ENCODE data around the gene KLHL36.
A peak's percentile ranks its signal among the peaks of the same experiment; 100 is the strongest.
"Not testable (repeated sequence)": the region's sequence is repeated elsewhere in the genome, so short reads cannot be mapped to it uniquely, and the experiment has no call there.

Gene KLHL36

DNA sequence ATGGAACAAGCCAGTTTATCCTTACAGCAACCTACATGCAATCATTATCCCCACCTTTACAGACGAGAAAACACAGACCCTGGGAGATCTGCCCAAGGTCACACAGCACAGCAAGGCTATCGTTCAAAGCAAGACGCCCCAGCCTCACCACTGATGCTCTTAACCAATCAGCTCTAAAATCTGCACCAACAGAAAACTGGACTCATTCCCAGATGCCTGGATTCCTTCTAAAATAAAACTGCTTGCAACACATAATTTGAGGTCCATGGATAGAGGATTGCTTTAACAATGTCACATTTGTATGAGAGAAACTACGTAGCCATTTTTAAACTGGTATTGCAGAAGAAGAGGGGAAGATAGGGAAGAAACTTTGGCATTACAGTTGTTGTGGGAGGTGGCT lies 37.3 kb upstream of the KLHL36 start:
- no peaks in the 10 kb centered on the region for H3K27me3 Mint-ChIP-seq
- DNase-seq, result no peak

GRCh38 chr16:84612686-84613085 lies 35.6 kb upstream of the KLHL36 start:
- Mint-ChIP-seq H3K4me1 (ENCODE audit: low read depth) (peaks cover 84% of the 10 kb centered on the region), H3K4me3 (no peak overlapping the region), H3K36me3 (ENCODE audit: low read depth) (peaks cover 96% of the 10 kb centered on the region), H3K9me3 (no peaks in the 10 kb centered on the region), H3K27ac (peak overlapping the region; percentile 85), H3K27me3 (no peaks in the 10 kb centered on the region)
- DNase-seq, result no peak

More for the DNA sequence above, 37.3 kb upstream of the KLHL36 start:
- H3K4me1 Mint-ChIP-seq (ENCODE audit: low read depth), result peaks cover 96% of the 10 kb centered on the region
- no peaks in the 10 kb centered on the region for H3K9me3 Mint-ChIP-seq
- peak overlapping the region; percentile 84 for H3K27ac Mint-ChIP-seq
- H3K4me3 Mint-ChIP-seq, result no peak overlapping the region
- H3K36me3 Mint-ChIP-seq (ENCODE audit: low read depth), result peaks cover 99% of the 10 kb centered on the region

DNA sequence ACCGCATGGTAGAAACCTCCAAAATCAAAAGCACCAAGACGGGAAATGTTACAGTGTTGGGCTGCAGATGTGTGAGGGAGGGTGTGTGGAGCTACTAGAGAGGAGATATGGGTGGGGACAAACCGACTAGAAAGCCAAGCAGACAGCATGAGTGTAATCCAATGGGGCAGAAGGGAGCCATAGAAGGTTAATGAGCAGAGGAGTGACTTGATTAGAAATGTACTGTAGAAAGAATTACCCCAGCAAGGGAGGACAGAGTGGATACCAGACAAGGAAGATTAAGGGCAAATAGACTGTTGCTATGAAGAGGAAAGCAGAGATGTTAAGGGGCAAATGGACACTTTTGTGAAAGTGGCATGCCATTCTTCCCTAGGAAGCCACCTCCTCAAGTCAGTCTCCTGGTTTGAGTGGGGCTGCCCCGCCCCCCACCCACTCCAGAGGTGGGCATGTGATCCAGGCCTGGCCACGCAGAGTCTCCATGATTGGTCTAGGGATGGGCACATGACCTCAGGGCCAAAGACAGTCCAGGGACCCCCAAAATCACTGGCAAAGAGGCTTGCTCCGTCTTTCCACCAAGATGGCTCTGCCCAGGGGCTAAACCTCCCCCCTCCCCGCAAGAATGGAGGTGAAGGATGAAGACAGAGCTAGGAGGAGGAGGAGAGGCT lies 34.8 kb upstream of the KLHL36 start:
- Mint-ChIP-seq H3K36me3 (ENCODE audit: low read depth) (peaks cover 87% of the 10 kb centered on the region), H3K9me3 (no peaks in the 10 kb centered on the region), H3K4me3 (peak overlapping the region; percentile 97), H3K4me1 (ENCODE audit: low read depth) (peaks cover 75% of the 10 kb centered on the region), H3K27ac (peak overlapping the region; percentile 85), H3K27me3 (no peaks in the 10 kb centered on the region)
- no peak for DNase-seq

DNA sequence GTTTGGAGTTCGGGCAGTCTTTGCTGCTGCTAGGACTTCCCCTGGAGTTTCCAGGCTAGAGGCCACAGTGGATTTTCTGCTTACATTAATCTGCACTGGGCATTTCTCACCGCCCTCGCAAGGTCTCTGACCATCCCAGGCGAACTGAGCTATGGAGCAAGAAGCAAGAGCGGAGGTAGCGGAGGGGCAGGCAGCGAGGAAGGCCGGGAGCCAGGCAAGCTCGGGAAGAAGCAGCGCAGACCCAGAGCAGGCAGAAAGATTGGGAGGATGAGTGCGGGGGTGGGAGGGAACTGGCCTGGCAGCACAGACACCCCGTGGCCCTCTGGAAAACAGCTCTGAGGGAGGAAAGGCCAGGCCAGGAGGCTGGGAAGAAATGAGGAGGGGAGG lies 34.2 kb upstream of the KLHL36 start:
- H3K4me3 Mint-ChIP-seq, result peak overlapping the region; percentile 97

GRCh38 chr16:84614623-84614967 lies 33.7 kb upstream of the KLHL36 start:
- Mint-ChIP-seq H3K27ac (peak overlapping the region; percentile 85), H3K36me3 (ENCODE audit: low read depth) (peaks cover 77% of the 10 kb centered on the region), H3K4me1 (ENCODE audit: low read depth) (peaks cover 69% of the 10 kb centered on the region), H3K4me3 (peak overlapping the region; percentile 97), H3K27me3 (no peaks in the 10 kb centered on the region), H3K9me3 (no peaks in the 10 kb centered on the region)
- DNase-seq, result peak; percentile 37

More for the DNA sequence above, 34.2 kb upstream of the KLHL36 start:
- no peaks in the 10 kb centered on the region for H3K27me3 Mint-ChIP-seq
- no peak for DNase-seq
- peaks cover 82% of the 10 kb centered on the region for H3K36me3 Mint-ChIP-seq (ENCODE audit: low read depth)
- H3K4me1 Mint-ChIP-seq (ENCODE audit: low read depth), result peaks cover 74% of the 10 kb centered on the region
- no peaks in the 10 kb centered on the region for H3K9me3 Mint-ChIP-seq
- H3K27ac Mint-ChIP-seq, result peak overlapping the region; percentile 85

GRCh38 chr16:84614968-84615813 lies 33.1 kb upstream of the KLHL36 start:
- H3K27me3 Mint-ChIP-seq, result no peaks in the 10 kb centered on the region
- H3K27ac Mint-ChIP-seq, result peak overlapping the region; percentile 85
- no peak for DNase-seq
- H3K4me3 Mint-ChIP-seq, result peak overlapping the region; percentile 97
- no peaks in the 10 kb centered on the region for H3K9me3 Mint-ChIP-seq
- H3K36me3 Mint-ChIP-seq (ENCODE audit: low read depth), result peaks cover 71% of the 10 kb centered on the region
- H3K4me1 Mint-ChIP-seq (ENCODE audit: low read depth), result peaks cover 64% of the 10 kb centered on the region

GRCh38 chr16:84616515-84616914 lies 31.8 kb upstream of the KLHL36 start:
- Mint-ChIP-seq H3K36me3 (ENCODE audit: low read depth) (peaks cover 57% of the 10 kb centered on the region), H3K4me3 (peak overlapping the region; percentile 97), H3K27me3 (no peaks in the 10 kb centered on the region), H3K9me3 (no peaks in the 10 kb centered on the region), H3K27ac (peak overlapping the region; percentile 89), H3K4me1 (ENCODE audit: low read depth) (peaks cover 50% of the 10 kb centered on the region)
- DNase-seq, result peak; percentile 56

DNA sequence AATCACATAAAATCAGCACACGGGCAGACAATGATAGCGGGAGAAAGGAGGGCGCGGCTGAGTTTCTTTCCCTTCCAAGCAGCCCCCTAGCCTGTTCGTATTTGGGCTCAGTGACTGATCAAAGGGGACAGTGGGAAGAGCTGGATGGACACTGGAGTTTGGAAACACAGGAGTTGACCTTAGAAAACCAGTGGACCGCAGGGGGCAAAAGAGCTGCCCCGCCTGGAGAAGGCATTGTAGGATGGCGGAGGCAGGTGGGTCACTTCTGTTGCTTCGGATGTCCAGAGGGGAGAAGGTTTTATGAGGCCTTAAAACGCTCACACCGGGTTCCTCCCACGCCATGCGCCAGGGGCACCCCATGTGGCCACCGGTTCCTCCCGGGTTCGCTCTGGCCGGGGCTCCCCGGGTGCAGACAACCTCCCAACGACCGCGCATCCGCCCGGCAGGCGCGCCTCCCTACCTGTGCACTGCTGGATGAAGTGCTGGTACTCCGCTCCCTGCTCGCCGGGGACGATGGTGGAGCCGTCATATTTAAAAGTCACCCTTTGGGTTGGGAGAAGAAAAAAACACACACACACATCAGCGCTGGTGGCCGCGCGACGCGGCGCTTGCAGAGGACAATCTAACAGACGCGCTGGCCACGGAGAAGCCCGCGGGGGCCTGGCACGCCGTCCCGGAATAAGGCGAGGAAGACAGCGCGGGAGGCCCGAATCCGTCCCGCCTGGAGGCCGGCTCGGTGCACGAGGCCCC lies 31.1 kb upstream of the KLHL36 start:
- Mint-ChIP-seq H3K4me3 (peak overlapping the region; percentile 97), H3K27me3 (no peaks in the 10 kb centered on the region), H3K9me3 (no peaks in the 10 kb centered on the region), H3K4me1 (ENCODE audit: low read depth) (peaks cover 48% of the 10 kb centered on the region), H3K36me3 (ENCODE audit: low read depth) (peaks cover 50% of the 10 kb centered on the region), H3K27ac (peak overlapping the region; percentile 89)
- DNase-seq, result peak; percentile 75

- H3K4me1 Mint-ChIP-seq (ENCODE audit: low read depth), result peaks cover 45% of the 10 kb centered on the region
- H3K36me3 Mint-ChIP-seq (ENCODE audit: low read depth), result peaks cover 44% of the 10 kb centered on the region
- H3K4me3 Mint-ChIP-seq, result peak within 1 kb of the TSS; percentile 97
- H3K27ac Mint-ChIP-seq, result peak within 1 kb of the TSS; percentile 89
- no peaks in the 10 kb centered on the region for H3K27me3 Mint-ChIP-seq
- peak; percentile 95 for DNase-seq
- no peaks in the 10 kb centered on the region for H3K9me3 Mint-ChIP-seq
These were observed 30.3 kb upstream of the KLHL36 start, which contains the start of gene COTL1 for GRCh38 chr16:84617791-84618580. Gene COTL1, minus strand, starts transcription at chr16:84618078. Its CDS starts 164 bp downstream, at chr16:84617914.

DNA sequence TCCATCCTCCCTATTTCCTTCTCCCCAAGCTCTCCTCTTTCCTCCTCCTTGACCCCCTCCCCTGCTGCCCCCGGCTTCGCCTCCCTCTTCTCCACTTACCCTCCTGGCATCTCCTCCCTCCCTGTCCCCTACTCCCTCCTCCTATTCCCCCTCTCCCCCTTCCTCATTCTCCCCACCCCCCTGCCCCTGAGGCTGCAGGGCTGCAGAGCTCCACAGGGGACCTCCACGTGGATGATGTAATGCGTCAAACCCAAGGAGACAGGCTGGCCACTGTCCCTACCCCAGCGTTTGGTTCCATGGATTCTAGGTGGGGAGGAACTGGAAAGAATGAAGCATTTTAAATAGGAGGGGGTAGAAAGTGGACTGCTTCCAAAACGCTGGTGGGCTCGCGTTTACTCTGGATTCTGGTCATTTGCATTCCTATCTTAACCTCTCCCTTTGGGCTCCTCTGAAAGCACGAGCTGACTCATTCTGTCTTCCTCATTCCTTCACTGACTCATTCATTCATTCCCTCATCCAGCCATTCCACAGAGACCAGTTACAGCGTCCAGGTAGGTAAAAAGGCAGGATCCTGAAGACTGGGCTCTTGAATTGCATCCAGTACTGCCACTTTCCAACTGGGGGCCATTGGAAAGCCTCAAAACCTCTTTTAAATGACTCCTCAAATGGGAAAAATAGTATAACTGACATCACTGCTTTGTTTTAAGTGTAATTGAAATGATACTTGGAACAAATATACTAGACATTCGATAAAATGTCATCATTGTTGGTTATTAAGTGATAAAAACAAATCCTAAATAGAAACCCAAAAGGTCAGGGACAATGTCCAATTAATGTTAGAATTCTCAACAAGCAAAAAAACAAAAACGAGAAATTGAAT lies 29.5 kb upstream of the KLHL36 start:
- no peak for DNase-seq
- Mint-ChIP-seq H3K9me3 (no peaks in the 10 kb centered on the region), H3K27me3 (no peaks in the 10 kb centered on the region), H3K4me3 (peak overlapping the region; percentile 38), H3K27ac (peak overlapping the region; percentile 61), H3K36me3 (ENCODE audit: low read depth) (peaks cover 36% of the 10 kb centered on the region), H3K4me1 (ENCODE audit: low read depth) (peaks cover 37% of the 10 kb centered on the region)

DNA sequence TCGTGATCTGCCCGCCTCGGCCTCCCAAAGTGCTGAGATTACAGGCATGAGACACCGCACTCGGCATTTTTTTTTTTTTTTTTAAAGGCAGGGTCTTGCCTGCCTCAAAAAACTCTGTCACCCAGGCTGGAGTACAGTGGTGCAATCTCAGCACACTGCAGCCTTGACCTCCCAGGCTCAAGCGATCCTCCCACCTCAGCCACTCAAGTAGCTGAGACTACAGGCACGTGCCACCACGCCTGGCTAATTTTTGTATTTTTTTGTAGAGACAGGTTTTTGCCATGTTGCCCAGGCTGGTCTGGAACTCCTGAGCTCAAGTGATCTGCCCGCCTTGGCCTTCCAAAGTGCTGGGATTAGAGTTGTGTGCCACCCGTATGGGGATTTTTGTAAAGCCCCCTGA lies 27.4 kb upstream of the KLHL36 start:
- H3K27me3 Mint-ChIP-seq, result not testable (repeated sequence)
- H3K4me1 Mint-ChIP-seq (ENCODE audit: low read depth), result peaks cover 16% of the 10 kb centered on the region

GRCh38 chr16:84625556-84625955 lies 22.8 kb upstream of the KLHL36 start:
- Mint-ChIP-seq H3K4me1 (ENCODE audit: low read depth) (peaks cover 14% of the 10 kb centered on the region), H3K4me3 (no peak overlapping the region), H3K36me3 (ENCODE audit: low read depth) (no peaks in the 10 kb centered on the region), H3K9me3 (no peaks in the 10 kb centered on the region), H3K27me3 (no peaks in the 10 kb centered on the region), H3K27ac (no peak overlapping the region)
- no peak for DNase-seq

More for the DNA sequence above, 27.4 kb upstream of the KLHL36 start:
- H3K27ac Mint-ChIP-seq, DNase-seq, H3K4me3 Mint-ChIP-seq, H3K9me3 Mint-ChIP-seq: not testable (repeated sequence)
- H3K36me3 Mint-ChIP-seq (ENCODE audit: low read depth), result peaks cover 15% of the 10 kb centered on the region

DNA sequence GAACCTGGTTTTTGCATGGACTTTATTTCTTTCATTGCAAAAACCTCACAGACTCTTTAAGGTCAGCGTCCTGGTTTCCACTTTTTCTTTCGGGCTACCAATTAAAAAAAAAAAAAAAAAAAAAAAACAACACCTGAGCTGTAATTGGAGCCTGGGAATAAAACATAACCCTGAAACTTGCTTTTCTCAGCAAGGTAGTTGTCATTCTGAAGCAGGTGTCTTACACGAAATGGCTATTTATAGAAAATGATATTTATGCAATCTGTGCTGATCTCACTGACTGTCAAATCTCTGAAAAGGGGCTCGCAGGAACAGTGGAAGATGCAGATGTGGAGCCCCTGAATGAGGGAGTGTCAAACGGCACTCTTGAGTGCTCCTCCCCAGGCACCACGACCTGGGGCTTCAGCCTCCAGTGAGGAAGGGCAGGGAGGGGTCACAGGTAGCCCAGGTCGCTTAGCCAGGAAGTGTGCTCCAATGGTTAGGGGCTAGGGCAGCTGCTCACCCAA lies 20.0 kb upstream of the KLHL36 start:
- Mint-ChIP-seq H3K4me3 (no peak overlapping the region), H3K9me3 (no peaks in the 10 kb centered on the region), H3K27me3 (no peaks in the 10 kb centered on the region), H3K36me3 (ENCODE audit: low read depth) (no peaks in the 10 kb centered on the region), H3K4me1 (ENCODE audit: low read depth) (peaks cover 25% of the 10 kb centered on the region), H3K27ac (no peak overlapping the region)
- no peak for DNase-seq
